Fibroblast of mammary gland (primary cell): ENCODE data around the gene LPCAT2.

Experiments
- DNase-seq: peaks from one replicate; pipeline ENCODE4 v3.0.0-alpha.2; 2010; ENCODE audit warnings: low read depth
- H3K4me3 ChIP-seq: 2 replicates; pipeline ENCODE4 v1.5.1; 2011; ENCODE audit warnings: low read depth, mild to moderate bottlenecking, low read length, moderate library complexity; ENCODE audit not compliant: control insufficient read depth
- TF ChIP-seq, protein P1 (sequence below): conservative IDR thresholded peaks from 2 replicates; pipeline ENCODE4 v1.5.1; 2011; ENCODE audit warnings: low read depth, low read length, inconsistent platforms; ENCODE audit not compliant: control insufficient read depth, insufficient read depth

The LPCAT2 gene

DNA sequence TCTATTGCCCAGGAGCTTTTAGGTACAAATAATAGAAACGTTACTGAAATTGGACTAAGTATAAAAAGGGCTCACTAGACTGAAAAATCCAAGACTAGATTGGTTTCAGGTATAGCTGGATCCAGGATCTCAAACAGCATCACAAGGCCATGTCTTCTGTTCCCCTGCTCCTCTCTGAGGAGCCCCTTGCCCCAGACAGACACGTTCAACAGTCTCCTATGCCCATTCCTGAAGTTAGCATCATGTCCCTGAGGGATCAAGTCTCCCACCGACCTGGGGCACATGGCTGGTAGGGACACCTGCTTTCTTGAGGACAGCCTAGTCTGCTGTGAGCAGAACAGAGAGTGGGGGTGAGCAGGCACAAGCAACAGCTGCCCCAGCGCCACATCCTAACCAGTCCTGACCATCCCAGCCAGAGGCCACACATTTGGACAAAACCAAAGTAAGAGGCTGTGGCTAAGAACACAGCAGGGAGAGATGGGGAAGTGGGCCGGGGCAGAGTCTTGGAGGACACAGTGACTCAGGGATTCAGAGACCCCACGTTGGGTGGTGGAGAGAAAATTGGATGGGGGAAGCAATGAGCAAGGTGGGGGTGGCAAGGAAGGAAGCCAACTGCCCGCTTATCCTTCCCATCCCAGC is 40.4 kb upstream of the LPCAT2 start:
- TF ChIP-seq, protein P1, sequence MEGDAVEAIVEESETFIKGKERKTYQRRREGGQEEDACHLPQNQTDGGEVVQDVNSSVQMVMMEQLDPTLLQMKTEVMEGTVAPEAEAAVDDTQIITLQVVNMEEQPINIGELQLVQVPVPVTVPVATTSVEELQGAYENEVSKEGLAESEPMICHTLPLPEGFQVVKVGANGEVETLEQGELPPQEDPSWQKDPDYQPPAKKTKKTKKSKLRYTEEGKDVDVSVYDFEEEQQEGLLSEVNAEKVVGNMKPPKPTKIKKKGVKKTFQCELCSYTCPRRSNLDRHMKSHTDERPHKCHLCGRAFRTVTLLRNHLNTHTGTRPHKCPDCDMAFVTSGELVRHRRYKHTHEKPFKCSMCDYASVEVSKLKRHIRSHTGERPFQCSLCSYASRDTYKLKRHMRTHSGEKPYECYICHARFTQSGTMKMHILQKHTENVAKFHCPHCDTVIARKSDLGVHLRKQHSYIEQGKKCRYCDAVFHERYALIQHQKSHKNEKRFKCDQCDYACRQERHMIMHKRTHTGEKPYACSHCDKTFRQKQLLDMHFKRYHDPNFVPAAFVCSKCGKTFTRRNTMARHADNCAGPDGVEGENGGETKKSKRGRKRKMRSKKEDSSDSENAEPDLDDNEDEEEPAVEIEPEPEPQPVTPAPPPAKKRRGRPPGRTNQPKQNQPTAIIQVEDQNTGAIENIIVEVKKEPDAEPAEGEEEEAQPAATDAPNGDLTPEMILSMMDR, result no peak
- no peak overlapping the region for H3K4me3 ChIP-seq
- no peak for DNase-seq

DNA sequence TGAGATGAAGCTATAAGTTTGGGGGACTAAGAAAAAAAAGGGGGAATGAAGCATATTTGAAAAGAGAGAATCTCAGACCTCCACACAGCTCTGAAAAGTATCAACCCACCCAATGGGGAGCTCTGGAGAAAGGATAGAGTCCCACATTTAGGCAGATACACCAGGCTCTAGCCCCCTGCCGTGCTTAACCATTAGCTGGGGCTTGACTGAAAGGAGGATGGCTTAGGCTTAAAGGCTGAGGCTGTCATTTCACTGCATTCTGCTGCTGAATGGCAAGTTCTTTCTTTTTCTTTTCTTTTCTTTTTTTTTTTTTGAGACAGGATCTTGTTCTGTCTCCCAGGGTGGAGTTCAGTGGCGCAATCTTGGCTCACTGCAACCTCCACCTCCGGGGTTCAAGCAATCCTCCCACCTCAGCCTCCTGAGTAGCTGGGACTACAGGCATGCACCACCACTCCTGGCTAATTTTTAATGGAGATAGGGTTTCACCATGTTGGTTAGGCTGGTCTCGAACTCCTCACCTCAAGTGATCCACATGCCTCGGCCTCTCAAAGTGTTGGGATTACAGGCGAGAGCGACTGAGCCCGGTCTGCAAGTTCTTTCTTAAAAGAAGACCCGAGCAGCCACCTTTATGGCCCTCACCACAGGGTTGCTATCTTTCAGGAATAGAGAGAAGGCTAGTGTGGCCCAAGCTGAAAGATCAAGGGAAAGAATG is 38.9 kb upstream of the LPCAT2 start:
- no peak for DNase-seq
- H3K4me3 ChIP-seq, result no peak overlapping the region
- TF ChIP-seq, protein P1, result no peak

DNA sequence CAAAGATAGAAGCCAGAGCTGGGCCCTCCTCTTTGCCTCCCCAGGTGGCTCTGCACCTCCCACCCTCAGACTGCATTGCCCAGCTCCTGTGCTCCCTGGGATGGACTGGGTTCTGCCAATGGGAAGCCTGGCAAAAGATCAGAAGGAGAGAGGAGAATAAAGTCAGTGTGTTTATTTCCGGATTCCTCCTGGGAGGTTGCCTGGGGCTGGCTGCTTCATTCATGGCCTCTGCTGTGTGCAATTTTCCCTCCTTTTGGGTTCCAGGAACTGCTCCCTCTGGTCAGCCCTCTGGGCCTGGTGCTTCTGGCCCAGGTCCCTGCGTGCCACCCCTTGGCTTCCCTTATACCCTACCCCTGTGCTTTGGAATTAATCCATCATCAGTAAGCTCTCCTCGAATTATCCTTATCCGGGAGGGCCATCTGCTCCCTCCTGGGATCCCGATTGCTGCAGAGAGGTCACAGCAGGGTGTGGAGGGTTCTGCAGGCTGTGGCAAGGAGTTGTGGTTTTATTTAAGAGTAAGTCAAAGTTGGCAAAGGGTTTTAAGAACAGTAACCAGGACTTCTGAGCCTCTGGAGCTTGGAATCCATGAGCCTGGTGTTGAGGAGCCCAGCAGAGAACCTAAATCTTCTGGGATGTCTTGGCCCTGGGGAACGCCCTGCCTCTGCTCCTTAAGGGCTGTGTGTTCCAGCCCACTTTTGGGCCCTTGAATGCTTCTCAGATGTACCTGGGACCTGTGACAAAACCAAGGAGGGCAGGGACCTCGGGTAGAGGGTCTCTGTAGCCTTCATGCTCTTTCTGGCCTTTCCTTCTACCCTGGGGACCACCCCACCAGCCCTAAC is 38.1 kb upstream of the LPCAT2 start:
- peak; percentile 63 for DNase-seq
- H3K4me3 ChIP-seq, result no peak overlapping the region
- TF ChIP-seq, protein P1, result no peak

DNA sequence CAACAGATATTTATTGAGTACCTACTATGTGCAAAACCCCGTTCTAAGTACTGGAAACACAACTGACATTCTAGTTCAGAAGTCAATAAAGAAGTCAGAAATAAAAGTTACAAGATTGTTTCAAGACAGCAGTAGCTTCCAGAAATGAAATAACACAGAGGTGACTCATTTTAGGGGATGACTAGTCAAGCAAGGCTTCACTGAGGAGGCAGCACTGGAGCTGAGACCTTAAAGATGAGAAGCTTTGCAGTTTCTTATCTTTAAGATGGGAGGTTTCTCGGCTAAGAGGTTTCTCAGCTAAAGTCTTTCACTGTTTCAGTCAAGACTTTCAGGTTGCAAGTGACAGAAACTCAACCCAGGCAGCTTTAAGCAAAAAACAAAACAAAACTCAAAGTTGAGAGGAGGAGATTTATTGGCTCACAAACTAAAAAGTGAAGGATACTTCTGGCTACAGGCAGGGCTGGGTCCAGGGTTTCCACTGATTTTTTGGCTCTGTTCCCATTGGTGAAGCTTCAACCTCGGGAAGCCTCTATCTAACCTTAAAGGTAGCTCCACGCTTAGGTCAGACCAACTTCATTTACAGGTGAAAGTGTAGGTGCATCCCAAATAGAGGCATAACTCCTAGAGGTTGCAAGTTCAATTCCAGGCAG is 37.3 kb upstream of the LPCAT2 start:
- no peak overlapping the region for H3K4me3 ChIP-seq
- TF ChIP-seq, protein P1, result no peak
- peak; percentile 90 for DNase-seq

DNA sequence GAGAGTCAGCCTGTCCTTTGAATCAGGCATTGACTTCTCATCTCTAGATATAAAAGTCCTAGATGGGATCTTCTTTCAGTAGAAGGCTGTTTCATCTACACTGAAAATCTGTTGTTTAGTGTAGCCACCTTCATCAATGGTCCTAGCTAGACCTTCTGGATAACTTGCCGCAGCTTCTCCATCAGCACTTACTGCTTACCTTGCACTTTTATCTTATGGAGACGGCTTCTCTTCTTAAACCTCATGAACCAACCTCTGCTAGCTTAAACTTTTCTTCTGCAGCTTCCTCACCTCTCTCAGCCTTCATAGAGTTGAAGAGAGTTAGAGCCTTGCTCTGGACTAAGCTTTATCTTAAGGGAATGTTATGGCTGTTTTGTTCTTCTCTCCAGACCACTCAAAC is 35.3 kb upstream of the LPCAT2 start:
- H3K4me3 ChIP-seq, result no peak overlapping the region
- TF ChIP-seq, protein P1, result no peak
- DNase-seq, result no peak

DNA sequence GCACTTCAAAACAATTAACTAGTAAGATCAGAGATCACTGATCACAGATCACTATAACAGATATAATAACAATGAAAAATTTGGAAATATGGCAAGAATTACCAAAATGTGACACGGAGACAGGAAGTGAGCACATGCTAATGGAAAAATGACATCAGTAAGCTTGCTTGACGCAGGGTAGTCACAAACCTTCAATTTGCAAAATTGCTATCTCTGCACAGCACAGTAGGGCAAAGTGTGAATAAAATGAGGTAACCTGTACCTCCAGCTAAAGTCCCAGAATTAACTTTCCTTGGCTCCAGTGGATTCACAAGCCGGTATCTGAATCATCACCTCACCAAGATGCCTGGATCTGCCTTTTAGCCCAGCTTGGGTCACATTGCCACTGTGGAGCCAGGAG is 34.1 kb upstream of the LPCAT2 start:
- TF ChIP-seq, protein P1, result no peak

More for the DNA sequence above, 34.1 kb upstream of the LPCAT2 start:
- no peak overlapping the region for H3K4me3 ChIP-seq
- no peak for DNase-seq
